WTC11 (cell line): ENCODE results near the gene PEX16. TPM values are rescaled to one million over a fixed set of nuclear protein-coding genes. Genes with fewer than 3 reads are reported as not detected.

ENCODE experiments used
- ATAC-seq: fragments of 200-7000 bp; cut with Tn5 transposase; 2 replicates; pipeline ENCODE4 v1.10.0; 2021; ENCODE audit warnings: mild to moderate bottlenecking, moderate library complexity
- CTCF ChIA-PET: fragments of 300-600 bp; sonication (Branson Sonifier 250); formaldehyde crosslinking; loops from one replicate; lab custom pipeline; 2021; ENCODE audit warnings: antibody characterized with exemption; lab: Charles Lee
- POLR2A ChIA-PET: fragments of 350-600 bp; sonication (Branson Sonifier 250); formaldehyde crosslinking; loops from one replicate; lab custom pipeline; 2021; ENCODE audit warnings: antibody characterized with exemption; lab: Charles Lee
- DNase-seq: peaks from one replicate; pipeline ENCODE4 v3.0.0; 2021; ENCODE audit warnings: low spot score
- H3K27ac Mint-ChIP-seq: 2 replicates; pipeline ENCODE4 v1.8.0; 2021; ENCODE audit warnings: mixed read lengths
- H3K27me3 Mint-ChIP-seq: 2 replicates; pipeline ENCODE4 v1.8.0; 2021; ENCODE audit warnings: low read depth, mild to moderate bottlenecking, moderate library complexity, mixed read lengths
- H3K36me3 Mint-ChIP-seq: 2 replicates; pipeline ENCODE4 v1.8.0; 2021; ENCODE audit warnings: mixed read lengths
- H3K4me1 Mint-ChIP-seq: 2 replicates; pipeline ENCODE4 v1.8.0; 2022; ENCODE audit warnings: mixed read lengths
- H3K4me3 Mint-ChIP-seq: 2 replicates; pipeline ENCODE4 v1.8.0; 2021; ENCODE audit warnings: mild to moderate bottlenecking, moderate library complexity, mixed read lengths
- H3K9me3 Mint-ChIP-seq: 2 replicates; pipeline ENCODE4 v1.8.0; 2021; ENCODE audit warnings: mixed read lengths
- CREM ChIP-seq: sonication (generic); formaldehyde crosslinking; IDR thresholded peaks from 2 replicates; pipeline ENCODE4 v1.8.1; 2022; ENCODE audit warnings: mild to moderate bottlenecking, missing genetic modification reagents, moderate library complexity
- ESRRA ChIP-seq: sonication (generic); formaldehyde crosslinking; IDR thresholded peaks from 2 replicates; pipeline ENCODE4 v1.8.1; 2022; ENCODE audit warnings: mild to moderate bottlenecking, missing genetic modification reagents, borderline replicate concordance
- FOXP1 ChIP-seq: sonication (generic); formaldehyde crosslinking; IDR thresholded peaks from 2 replicates; pipeline ENCODE4 v1.8.0; 2022; ENCODE audit warnings: missing genetic modification reagents, mild to moderate bottlenecking, moderate library complexity, borderline replicate concordance
- HMGA2 ChIP-seq: fragments of 250-450 bp; sonication (Bioruptor Pico); IDR thresholded peaks from 2 replicates; pipeline ENCODE4 v1.4.0; 2021; ENCODE audit warnings: mild to moderate bottlenecking, moderate library complexity
- IRF2 ChIP-seq: sonication (generic); formaldehyde crosslinking; IDR thresholded peaks from 2 replicates; pipeline ENCODE4 v1.8.0; 2022; ENCODE audit warnings: low read depth, missing genetic modification reagents, borderline replicate concordance
- JAZF1 ChIP-seq: fragments of 250-450 bp; sonication (Bioruptor Pico); IDR thresholded peaks from 2 replicates; pipeline ENCODE4 v1.9.0; 2021; ENCODE audit warnings: moderate library complexity, mild to moderate bottlenecking, inconsistent platforms
- MXD4 ChIP-seq: fragments of 250-450 bp; sonication (Bioruptor Pico); IDR thresholded peaks from 2 replicates; pipeline ENCODE4 v1.8.0; 2021; ENCODE audit warnings: mild to moderate bottlenecking, moderate library complexity, borderline replicate concordance
- MYBL2 ChIP-seq: sonication (generic); formaldehyde crosslinking; IDR thresholded peaks from 2 replicates; pipeline ENCODE4 v1.8.1; 2023; ENCODE audit warnings: mild to moderate bottlenecking, moderate library complexity, missing genetic modification reagents
- SMAD3 ChIP-seq: sonication (generic); formaldehyde crosslinking; IDR thresholded peaks from 2 replicates; pipeline ENCODE4 v1.8.0; 2022; ENCODE audit warnings: missing genetic modification reagents, mild to moderate bottlenecking, borderline replicate concordance
- SP1 ChIP-seq: sonication (generic); formaldehyde crosslinking; conservative IDR thresholded peaks from 2 replicates; pipeline ENCODE4 v1.8.1; 2022; ENCODE audit warnings: missing genetic modification reagents
- ZNF121 ChIP-seq: sonication (generic); formaldehyde crosslinking; IDR thresholded peaks from 2 replicates; pipeline ENCODE4 v1.8.0; 2023; ENCODE audit warnings: missing genetic modification reagents
- total RNA-seq: library from RNA; stranded (reverse); gene quantifications from 3 replicates; pipeline ENCODE4 v1.2.3, GENCODE V29; 2021
- TF ChIP-seq, protein P1 (sequence below): sonication (generic); formaldehyde crosslinking; IDR thresholded peaks from 2 replicates; pipeline ENCODE4 v1.8.0; 2022; ENCODE audit warnings: mild to moderate bottlenecking, missing genetic modification reagents
- TF ChIP-seq, protein P2 (sequence below): sonication (generic); formaldehyde crosslinking; IDR thresholded peaks from 2 replicates; pipeline ENCODE4 v1.8.1; 2023; ENCODE audit warnings: mild to moderate bottlenecking, missing genetic modification reagents
- TF ChIP-seq, protein P3 (sequence below): fragments of 250-450 bp; sonication (Bioruptor Pico); IDR thresholded peaks from 2 replicates; pipeline ENCODE4 v1.8.0; 2021; ENCODE audit warnings: mild to moderate bottlenecking
- TF ChIP-seq, protein P4 (sequence below): sonication (generic); formaldehyde crosslinking; IDR thresholded peaks from 2 replicates; pipeline ENCODE4 v1.8.0; 2022; ENCODE audit warnings: mild to moderate bottlenecking, missing genetic modification reagents
- TF ChIP-seq, protein P5 (sequence below): sonication (generic); formaldehyde crosslinking; IDR thresholded peaks from 2 replicates; pipeline ENCODE4 v1.8.0; 2023; ENCODE audit warnings: missing genetic modification reagents
- TF ChIP-seq, protein P6 (sequence below): sonication (generic); formaldehyde crosslinking; IDR thresholded peaks from 2 replicates; pipeline ENCODE4 v1.8.1; 2022; ENCODE audit warnings: missing genetic modification reagents, borderline replicate concordance

Gene PEX16
- total RNA-seq, 1 experiment from 2014 or later: 39.3 TPM

DNA sequence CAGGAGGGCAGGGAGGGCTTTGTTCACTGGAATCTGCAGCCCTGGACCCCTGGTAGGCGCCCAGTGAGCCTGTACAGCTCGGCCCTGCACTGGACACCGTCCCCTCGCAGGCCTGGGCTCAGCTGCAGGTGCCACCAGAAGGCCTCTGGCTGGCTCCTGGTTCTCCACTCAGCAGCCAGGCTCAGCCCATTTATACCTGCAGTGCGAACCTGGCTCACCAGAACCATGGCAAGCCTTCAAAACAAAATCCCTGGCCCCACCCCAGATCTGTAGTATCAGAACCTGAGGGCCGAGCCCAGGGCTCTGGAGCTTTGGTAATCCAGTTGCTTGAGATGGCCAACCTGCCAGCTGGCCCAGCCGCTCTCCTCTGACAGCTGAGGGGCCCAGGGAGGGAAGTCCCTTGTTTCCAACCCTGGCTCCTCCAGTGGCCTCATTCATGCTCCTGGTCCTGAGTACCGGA, 9.7 kb downstream of the PEX16 start:
- Mint-ChIP-seq H3K27ac (peak overlapping the region; percentile 85), H3K4me1 (no peaks in the 10 kb centered on the region; the same call in 1 of the 2 replicates), H3K36me3 (0 out of 2 replicates have a peak, but pooled peaks cover 3% of the 10 kb centered on the region), H3K27me3 (no peaks in the 10 kb centered on the region), H3K9me3 (no peaks in the 10 kb centered on the region)
- DNase-seq: no peak
- POLR2A ChIA-PET: interaction anchor here (0.7 to 1.0 kb wide), 2 partner anchors 15 to 42 kb away, joined by 3 to 4 read pairs; no protein-coding TSS in a partner anchor
- TF ChIP-seq, protein P1, sequence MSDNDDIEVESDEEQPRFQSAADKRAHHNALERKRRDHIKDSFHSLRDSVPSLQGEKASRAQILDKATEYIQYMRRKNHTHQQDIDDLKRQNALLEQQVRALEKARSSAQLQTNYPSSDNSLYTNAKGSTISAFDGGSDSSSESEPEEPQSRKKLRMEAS (CRISPR knock-in tag): no peak
- TF ChIP-seq CREM (no peak), SP1 (no peak), JAZF1 (CRISPR knock-in tag) (no peak), FOXP1 (no peak), IRF2 (CRISPR knock-in tag) (no peak), HMGA2 (CRISPR knock-in tag) (no peak), SMAD3 (CRISPR knock-in tag) (no peak), ESRRA (no peak), MXD4 (no peak), ZNF121 (CRISPR knock-in tag) (no peak), MYBL2 (CRISPR knock-in tag) (no peak)
- TF ChIP-seq, protein P2, sequence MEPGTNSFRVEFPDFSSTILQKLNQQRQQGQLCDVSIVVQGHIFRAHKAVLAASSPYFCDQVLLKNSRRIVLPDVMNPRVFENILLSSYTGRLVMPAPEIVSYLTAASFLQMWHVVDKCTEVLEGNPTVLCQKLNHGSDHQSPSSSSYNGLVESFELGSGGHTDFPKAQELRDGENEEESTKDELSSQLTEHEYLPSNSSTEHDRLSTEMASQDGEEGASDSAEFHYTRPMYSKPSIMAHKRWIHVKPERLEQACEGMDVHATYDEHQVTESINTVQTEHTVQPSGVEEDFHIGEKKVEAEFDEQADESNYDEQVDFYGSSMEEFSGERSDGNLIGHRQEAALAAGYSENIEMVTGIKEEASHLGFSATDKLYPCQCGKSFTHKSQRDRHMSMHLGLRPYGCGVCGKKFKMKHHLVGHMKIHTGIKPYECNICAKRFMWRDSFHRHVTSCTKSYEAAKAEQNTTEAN (CRISPR knock-in tag): no peak
- TF ChIP-seq, protein P3, sequence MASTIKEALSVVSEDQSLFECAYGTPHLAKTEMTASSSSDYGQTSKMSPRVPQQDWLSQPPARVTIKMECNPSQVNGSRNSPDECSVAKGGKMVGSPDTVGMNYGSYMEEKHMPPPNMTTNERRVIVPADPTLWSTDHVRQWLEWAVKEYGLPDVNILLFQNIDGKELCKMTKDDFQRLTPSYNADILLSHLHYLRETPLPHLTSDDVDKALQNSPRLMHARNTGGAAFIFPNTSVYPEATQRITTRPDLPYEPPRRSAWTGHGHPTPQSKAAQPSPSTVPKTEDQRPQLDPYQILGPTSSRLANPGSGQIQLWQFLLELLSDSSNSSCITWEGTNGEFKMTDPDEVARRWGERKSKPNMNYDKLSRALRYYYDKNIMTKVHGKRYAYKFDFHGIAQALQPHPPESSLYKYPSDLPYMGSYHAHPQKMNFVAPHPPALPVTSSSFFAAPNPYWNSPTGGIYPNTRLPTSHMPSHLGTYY (CRISPR knock-in tag): no peak
- TF ChIP-seq, protein P4, sequence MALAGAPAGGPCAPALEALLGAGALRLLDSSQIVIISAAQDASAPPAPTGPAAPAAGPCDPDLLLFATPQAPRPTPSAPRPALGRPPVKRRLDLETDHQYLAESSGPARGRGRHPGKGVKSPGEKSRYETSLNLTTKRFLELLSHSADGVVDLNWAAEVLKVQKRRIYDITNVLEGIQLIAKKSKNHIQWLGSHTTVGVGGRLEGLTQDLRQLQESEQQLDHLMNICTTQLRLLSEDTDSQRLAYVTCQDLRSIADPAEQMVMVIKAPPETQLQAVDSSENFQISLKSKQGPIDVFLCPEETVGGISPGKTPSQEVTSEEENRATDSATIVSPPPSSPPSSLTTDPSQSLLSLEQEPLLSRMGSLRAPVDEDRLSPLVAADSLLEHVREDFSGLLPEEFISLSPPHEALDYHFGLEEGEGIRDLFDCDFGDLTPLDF (CRISPR knock-in tag): no peak
- TF ChIP-seq, protein P5, sequence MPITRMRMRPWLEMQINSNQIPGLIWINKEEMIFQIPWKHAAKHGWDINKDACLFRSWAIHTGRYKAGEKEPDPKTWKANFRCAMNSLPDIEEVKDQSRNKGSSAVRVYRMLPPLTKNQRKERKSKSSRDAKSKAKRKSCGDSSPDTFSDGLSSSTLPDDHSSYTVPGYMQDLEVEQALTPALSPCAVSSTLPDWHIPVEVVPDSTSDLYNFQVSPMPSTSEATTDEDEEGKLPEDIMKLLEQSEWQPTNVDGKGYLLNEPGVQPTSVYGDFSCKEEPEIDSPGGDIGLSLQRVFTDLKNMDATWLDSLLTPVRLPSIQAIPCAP (CRISPR knock-in tag): no peak
- TF ChIP-seq, all 79 proteins: peak for 0
- CTCF ChIA-PET: interaction anchor here (1.4 to 2.0 kb wide), 2 partner anchors 27 to 35 kb away, joined by 4 to 5 read pairs; no protein-coding TSS in a partner anchor
- no peak for ATAC-seq
- H3K4me3 Mint-ChIP-seq: no peak overlapping the region

DNA sequence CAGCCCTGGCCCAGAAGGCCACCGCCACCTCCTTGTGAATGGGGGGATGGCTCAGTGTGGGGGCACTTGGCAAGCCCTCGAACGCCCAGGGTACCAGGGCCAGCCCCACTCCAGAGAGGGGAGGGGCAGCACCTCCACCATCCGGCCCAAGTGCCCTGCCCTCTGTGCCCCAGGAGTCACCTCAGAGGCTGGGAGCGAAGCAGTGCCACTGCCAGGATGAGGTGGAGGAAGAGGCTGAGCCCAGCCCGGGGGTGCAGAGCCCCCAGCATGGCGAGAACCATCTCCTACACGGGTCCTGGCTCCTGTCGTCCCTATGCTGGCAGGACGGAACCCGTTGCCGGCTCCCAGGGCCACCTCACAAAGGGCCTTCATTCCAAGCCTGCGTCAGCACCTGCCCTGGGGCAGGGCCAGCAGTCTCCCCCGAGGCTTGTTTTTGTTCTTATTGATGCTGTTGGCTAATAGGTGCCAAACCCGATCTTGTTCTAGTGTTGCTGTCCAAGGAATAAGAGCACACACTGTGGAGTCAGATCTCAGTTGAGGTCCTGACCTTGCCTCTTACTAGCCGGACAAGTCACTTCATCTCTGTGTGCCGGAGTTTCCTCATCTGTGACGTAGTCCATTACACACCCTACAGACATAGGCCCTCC, 10.6 kb downstream of the PEX16 start, which contains the start of gene FREY1:
FREY1 (minus strand) TSS at position 307 of the 647 bp plus-strand sequence; CDS start at position 281, 26 bp downstream.
- DNase-seq (no peak), ATAC-seq (no peak)
- peak within 1 kb of the TSS; percentile 67 for H3K27ac Mint-ChIP-seq
- H3K27me3 Mint-ChIP-seq: no peaks in the 10 kb centered on the region
- ChIA-PET POLR2A (interaction anchor here (0.7 to 1.0 kb wide), 2 partner anchors 16 to 42 kb away, joined by 3 to 4 read pairs; no protein-coding TSS in a partner anchor), CTCF (no interaction called here)
- H3K36me3 Mint-ChIP-seq: 0 out of 2 replicates have a peak, but pooled peaks cover 3% of the 10 kb centered on the region
- H3K4me3 Mint-ChIP-seq: no peak within 1 kb of the TSS
- H3K9me3 Mint-ChIP-seq: no peaks in the 10 kb centered on the region
- TF ChIP-seq, protein P6, sequence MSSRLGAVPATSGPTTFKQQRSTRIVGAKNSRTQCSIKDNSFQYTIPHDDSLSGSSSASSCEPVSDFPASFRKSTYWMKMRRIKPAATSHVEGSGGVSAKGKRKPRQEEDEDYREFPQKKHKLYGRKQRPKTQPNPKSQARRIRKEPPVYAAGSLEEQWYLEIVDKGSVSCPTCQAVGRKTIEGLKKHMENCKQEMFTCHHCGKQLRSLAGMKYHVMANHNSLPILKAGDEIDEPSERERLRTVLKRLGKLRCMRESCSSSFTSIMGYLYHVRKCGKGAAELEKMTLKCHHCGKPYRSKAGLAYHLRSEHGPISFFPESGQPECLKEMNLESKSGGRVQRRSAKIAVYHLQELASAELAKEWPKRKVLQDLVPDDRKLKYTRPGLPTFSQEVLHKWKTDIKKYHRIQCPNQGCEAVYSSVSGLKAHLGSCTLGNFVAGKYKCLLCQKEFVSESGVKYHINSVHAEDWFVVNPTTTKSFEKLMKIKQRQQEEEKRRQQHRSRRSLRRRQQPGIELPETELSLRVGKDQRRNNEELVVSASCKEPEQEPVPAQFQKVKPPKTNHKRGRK (CRISPR knock-in tag): no peak
- TF ChIP-seq, all 79 proteins: peak for 0
- no peaks in the 10 kb centered on the region; the same call in 1 of the 2 replicates for H3K4me1 Mint-ChIP-seq
